HG03159 (cell line): ENCODE data around the gene PTPN11.

Source experiments
- ATAC-seq: cut with Tn5 transposase; IDR thresholded peaks from one replicate; pipeline ENCODE4 v1.9.1; 2021; ENCODE audit warnings: mild to moderate bottlenecking, moderate library complexity; ENCODE audit not compliant: unreplicated experiment

The PTPN11 gene

DNA sequence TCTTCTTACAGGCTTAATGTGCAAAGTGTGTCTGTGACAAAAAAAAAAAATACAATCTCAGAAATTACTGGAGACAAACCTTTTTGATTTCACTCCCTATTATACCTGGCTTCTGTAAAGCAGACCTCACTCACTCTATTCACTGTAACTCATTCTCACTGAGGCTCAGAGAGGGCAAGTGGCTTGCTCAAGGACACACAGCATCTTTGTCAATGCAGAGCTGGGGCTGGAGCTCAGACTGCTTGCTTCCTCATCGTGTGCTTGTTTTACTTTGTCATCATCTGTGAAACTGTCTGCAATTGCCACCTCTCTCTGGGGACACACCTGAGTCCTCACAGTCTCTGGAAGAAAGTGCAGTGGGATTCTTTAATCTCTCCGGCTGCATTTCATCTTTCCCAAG, 120.0 kb downstream of the PTPN11 start:
- no peak for ATAC-seq

DNA sequence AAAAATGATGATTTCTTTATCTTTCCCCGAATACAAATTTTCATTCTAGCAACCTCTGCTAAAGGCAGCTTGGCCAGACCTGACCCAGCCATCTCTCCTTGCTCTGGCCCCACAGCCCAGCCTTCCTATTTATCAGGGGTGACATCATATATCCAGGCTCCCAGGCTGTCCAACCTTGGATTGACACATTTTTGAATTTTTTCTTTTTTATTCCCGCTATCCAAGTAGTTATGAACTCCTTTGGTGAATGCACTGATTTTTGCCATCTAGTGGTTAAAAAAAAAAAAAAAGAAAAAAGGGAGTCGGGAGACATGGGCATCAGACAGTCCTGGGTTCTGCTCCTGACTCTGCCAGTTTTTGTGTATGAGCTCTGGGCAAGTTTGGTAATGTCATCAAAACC, 120.5 kb downstream of the PTPN11 start:
- ATAC-seq: no peak

DNA sequence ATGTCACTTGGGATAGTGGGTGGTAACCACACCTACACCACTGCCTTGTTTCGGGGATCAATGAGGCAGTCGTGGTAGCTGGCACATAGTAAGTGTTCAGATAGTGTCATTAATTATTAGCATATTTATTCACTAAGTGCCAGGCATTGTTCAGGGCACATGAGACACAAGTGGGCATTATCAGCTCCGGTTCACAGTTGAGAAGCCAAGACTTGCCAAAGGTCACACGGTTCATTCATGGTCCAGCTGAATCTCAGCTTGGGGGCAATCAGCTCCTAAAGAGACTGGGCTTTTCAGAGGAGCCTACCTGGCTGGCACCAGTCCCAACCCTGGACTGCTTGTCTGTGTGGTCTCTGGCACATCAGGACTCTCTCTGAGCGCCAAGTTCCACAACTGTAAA, 121.3 kb downstream of the PTPN11 start:
- ATAC-seq: no peak

DNA sequence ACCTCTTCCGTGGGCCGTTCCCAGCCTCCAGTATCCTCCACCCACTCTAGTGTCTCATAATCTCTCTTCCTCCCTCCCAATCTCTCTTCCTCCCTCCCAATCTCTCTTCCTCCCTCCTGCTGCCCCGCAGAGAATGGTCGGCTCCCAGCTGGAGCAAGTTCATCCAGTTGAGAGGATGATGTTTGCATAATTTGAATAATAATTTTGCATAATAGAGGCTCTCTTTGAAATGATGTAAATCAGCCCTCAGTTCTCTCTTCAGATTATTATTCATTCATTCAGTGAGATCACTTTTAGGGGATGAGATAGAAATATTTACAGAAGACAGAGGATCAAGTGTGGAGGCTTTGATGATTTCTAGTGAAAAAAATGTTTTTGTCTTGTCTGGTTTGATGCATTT, 125.0 kb downstream of the PTPN11 start:
- no peak for ATAC-seq

DNA sequence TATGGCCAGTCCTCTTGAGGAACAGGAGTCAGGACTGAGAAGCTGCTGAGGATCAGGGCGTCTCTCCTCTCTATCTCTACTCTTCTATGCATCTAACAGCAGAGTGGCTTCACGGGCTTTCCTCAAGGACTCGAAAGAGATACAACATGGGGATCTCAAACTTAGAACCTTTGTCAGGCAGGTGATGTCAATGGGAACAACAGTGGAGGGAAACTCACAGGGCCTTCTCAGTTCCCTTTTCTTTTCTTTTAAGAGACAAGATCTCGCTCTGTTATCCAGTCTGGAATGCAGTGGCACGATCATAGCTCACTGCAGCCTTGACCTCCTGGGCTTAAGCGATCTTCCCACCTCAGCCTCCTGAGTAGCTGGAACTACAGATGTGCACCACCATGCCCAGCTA, 127.6 kb downstream of the PTPN11 start:
- no peak for ATAC-seq

DNA sequence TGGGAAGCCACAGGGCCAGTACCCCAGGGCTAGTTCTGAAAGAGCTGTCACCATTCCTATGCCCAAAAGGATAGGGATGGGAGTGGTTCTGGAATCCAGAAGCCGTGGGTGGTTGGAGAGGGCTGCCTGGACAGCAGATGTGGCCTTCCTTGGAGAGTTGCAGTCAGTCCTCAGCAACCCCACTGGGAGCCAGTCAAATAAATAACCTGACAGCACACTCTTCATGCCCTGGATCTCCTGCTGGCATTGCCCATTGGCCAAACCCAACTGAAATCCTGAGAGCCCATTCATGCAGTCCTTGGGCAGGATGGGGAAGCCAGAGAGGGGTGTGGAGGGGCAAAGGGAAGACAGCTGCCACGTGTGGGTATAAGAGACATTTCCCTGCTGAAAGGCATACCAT, 128.2 kb downstream of the PTPN11 start:
- ATAC-seq: no peak

DNA sequence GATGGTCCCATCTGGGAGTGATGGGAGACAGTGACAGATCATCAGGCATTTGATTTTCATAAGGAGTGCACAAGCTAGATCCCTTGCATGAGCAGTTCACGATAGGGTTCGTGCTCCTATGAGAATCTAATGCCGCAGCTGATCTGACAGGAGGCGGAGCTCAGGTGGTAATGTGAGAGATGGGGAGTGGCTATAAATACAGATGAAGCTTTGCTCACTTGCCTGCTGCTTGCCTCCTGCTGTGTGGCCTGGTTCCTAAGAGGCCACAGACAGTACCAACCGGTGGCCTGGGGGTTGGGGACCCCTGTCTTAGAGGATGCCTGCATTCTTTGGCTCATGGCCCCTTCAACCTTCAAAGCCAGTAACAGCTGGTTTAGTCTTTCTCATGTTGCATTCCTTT, 130.3 kb downstream of the PTPN11 start:
- ATAC-seq: no peak

DNA sequence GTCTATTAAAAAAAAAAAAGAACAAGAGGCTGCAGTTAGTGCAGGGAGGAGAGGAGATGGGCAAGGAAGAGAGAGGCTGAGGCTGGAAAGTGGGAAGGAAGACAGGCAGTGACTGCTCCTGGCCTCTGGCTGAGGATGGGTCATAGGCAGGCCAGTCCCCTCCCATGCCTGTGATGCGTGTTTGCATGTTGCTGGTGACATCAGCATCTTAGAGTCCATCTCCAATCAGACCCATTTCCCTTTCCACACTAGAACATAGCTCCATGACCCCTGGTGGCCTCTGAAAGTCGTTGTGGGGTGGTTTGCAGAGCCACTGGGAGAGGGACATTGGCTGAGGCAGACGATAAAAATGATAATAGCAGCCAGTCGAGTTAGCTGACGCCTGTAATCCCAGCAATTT, 132.9 kb downstream of the PTPN11 start:
- no peak for ATAC-seq

DNA sequence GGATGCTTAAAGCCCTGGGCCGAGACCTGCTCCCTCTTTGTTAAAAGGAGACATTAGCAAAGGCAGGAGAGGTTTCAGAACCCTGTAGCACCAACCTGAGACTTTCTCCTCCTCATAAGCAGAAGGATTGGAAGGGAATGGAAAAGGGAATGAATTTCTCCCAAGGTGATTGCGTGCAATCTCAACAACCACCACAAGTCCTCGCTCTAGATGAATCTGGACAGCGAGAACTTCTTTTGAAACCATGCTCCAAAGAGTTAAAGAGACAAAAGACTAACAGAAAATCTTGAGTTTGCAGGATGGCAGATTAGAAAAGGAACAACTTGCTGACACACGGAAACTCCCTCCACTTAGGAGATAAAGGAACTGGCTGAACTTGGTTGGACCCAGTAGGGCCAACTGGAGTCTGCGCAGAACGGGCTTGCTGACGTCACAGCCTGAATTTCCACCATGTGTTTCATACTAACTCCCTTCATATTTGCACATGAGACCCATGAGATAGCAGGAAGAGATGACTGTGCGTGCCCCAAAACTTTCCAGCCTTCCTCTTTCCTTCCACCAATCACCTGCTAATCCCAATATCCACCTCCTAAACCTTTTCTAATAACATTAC, 137.0 kb downstream of the PTPN11 start:
- ATAC-seq: no peak

DNA sequence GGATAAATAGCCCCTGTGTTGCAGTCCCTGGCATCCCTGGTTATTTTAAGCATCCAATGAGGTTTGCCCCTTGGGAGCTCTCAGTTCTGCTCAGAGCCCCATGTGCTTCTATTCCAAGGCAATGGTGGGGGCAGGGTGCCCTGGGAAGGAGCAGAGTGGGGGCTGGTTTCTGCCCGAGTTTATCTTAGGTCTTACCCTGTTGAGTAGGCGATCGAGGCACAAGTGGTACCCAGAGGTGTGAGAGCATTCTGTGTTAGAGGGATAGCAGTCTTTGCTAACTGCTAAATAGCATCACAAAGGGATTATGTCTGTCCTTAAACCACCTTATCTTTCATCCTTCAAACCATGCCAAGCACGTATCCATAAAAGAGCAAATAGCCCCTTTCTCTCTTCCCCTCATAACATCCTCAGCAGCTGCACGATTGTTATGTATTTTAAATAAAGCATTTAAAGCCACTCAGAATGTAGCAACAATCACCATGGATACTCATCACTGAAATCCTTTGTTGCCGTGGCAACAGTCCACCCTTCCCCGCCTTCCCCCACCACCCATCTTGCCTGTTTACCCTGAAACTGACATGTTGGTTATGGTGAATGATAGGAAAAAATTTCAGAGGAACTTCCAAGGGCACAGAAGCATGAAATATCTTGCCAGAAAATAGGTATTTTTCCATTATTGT, 139.3 kb downstream of the PTPN11 start:
- no peak for ATAC-seq
